ENCODE data around the gene AQP1. TPM values are rescaled to one million over a fixed set of nuclear protein-coding genes. Genes with fewer than 3 reads are reported as not detected.
A peak's percentile ranks its signal among the peaks of the same experiment; 100 is the strongest.

AQP1 gene
- total RNA-seq, 3 donors from 2014 or later, result 132 to 213 (median 177) TPM

GRCh38 chr7:30915005-30915601 lies 3.5 kb downstream of the AQP1 start:
- peaks cover 2 to 7% of the 10 kb centered on the region in 2 donors for H3K4me1 ChIP-seq
- peak overlapping the region; percentile 45 to 55 (median 46) for H3K4me3 ChIP-seq
- intact Hi-C loops (cut with DNase I; ENCODE audit: low total_unique reads), result loop anchor here (10.0 kb wide), 1 partner anchor 100 kb away; no protein-coding TSS in a partner anchor
- H3K27me3 ChIP-seq, result no peaks in the 10 kb centered on the region
- peak overlapping the region; percentile 30 to 40 for H3K27ac ChIP-seq
- no peaks in the 10 kb centered on the region for H3K9me3 ChIP-seq
- no peak for DNase-seq (ENCODE audit: low spot score in 2 of 2)
- no peaks in the 10 kb centered on the region for H3K36me3 ChIP-seq
- no peak for TF ChIP-seq POLR2A (IDR thresholded peaks at IDR 0.05)
- no peak for TF ChIP-seq CTCF (IDR thresholded peaks at IDR 0.05)
- TF ChIP-seq POLR2AphosphoS5 (IDR thresholded peaks at IDR 0.05), result no peak

DNA sequence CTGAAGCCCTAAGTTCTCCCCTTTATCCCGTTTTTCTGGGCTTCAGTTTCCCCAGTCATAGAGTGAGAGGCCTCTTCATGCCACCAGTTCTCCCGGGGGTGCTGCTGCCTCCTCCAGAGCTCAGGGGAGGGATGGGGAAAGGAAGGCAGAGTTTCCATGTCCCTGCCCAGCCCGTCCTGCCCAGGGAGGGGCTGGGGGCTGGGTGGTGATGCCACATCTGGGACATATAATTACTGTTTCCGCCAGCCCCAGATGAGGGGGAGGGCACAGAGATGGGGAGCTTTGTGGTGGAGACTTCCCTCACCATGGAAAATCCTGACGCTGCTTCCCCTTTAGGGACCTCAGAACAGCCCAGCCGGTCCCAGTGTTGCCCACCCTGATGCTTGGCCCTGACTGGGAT lies 4.1 kb downstream of the AQP1 start:
- intact Hi-C loops (cut with DNase I; ENCODE audit: low total_unique reads), result loop anchor here (10.0 kb wide), 1 partner anchor 101 kb away; no protein-coding TSS in a partner anchor
- DNase-seq (ENCODE audit: low spot score in 2 of 2), result no peak
- Histone ChIP-seq H3K27me3 (no peaks in the 10 kb centered on the region), H3K4me3 (peak overlapping the region; percentile 45 to 55 (median 46)), H3K36me3 (no peaks in the 10 kb centered on the region), H3K9me3 (no peaks in the 10 kb centered on the region), H3K27ac (peak overlapping the region in 1 of 2 donors; percentile 30), H3K4me1 (peaks cover 0 to 7% of the 10 kb centered on the region in 2 donors)
- TF ChIP-seq CTCF (IDR thresholded peaks at IDR 0.05) (no peak), POLR2A (IDR thresholded peaks at IDR 0.05) (no peak), POLR2AphosphoS5 (IDR thresholded peaks at IDR 0.05) (no peak)

GRCh38 chr7:30916255-30916654 lies 4.6 kb downstream of the AQP1 start:
- Histone ChIP-seq H3K4me1 (peaks cover 0 to 2% of the 10 kb centered on the region in 2 donors), H3K36me3 (no peaks in the 10 kb centered on the region), H3K27ac (peak overlapping the region in 1 of 2 donors; percentile 30), H3K4me3 (peak overlapping the region; percentile 12 to 46 (median 13)), H3K27me3 (no peaks in the 10 kb centered on the region), H3K9me3 (no peaks in the 10 kb centered on the region)
- intact Hi-C loops (cut with DNase I; ENCODE audit: low total_unique reads), result loop anchor here (10.0 kb wide), 1 partner anchor 101 kb away; no protein-coding TSS in a partner anchor
- no peak for DNase-seq (ENCODE audit: low spot score in 2 of 2)
- TF ChIP-seq POLR2AphosphoS5 (IDR thresholded peaks at IDR 0.05), result no peak
- TF ChIP-seq POLR2A (IDR thresholded peaks at IDR 0.05), result no peak
- no peak for TF ChIP-seq CTCF (IDR thresholded peaks at IDR 0.05)

- H3K36me3 ChIP-seq, result no peaks in the 10 kb centered on the region
- H3K4me1 ChIP-seq, result no peaks in the 10 kb centered on the region
- H3K9me3 ChIP-seq, result no peaks in the 10 kb centered on the region
- intact Hi-C loops (cut with DNase I; ENCODE audit: low total_unique reads), result loop anchor here (10.0 kb wide), 1 partner anchor 102 kb away; no protein-coding TSS in a partner anchor
- TF ChIP-seq POLR2A (IDR thresholded peaks at IDR 0.05) (no peak), POLR2AphosphoS5 (IDR thresholded peaks at IDR 0.05) (no peak), CTCF (IDR thresholded peaks at IDR 0.05) (no peak)
- H3K27me3 ChIP-seq, result no peaks in the 10 kb centered on the region
- no peak for DNase-seq (ENCODE audit: low spot score in 2 of 2)
- H3K4me3 ChIP-seq, result peak overlapping the region in 2 of 3 donors; percentile 12 to 46
- H3K27ac ChIP-seq, result peak overlapping the region in 1 of 2 donors; percentile 36
Measured at GRCh38 chr7:30916767-30917166, 5.1 kb downstream of the AQP1 start.

- Histone ChIP-seq H3K36me3 (no peaks in the 10 kb centered on the region), H3K27ac (peak overlapping the region in 1 of 2 donors; percentile 36), H3K4me1 (no peaks in the 10 kb centered on the region), H3K4me3 (no peak overlapping the region), H3K9me3 (no peaks in the 10 kb centered on the region), H3K27me3 (no peaks in the 10 kb centered on the region)
- TF ChIP-seq POLR2AphosphoS5 (IDR thresholded peaks at IDR 0.05), result no peak
- no peak for TF ChIP-seq POLR2A (IDR thresholded peaks at IDR 0.05)
- no peak for TF ChIP-seq CTCF (IDR thresholded peaks at IDR 0.05)
- intact Hi-C loops (cut with DNase I; ENCODE audit: low total_unique reads), result loop anchor here (10.0 kb wide), 1 partner anchor 103 kb away; no protein-coding TSS in a partner anchor
- DNase-seq (ENCODE audit: low spot score in 2 of 2), result no peak
Measured at GRCh38 chr7:30917216-30917893, 5.7 kb downstream of the AQP1 start.
